NCI-H526 treated with DMSO at 0.1 percent for 48 hours (cell line): ENCODE data around the gene FOXF1.

Source experiments
- DNase-seq: peaks from one replicate; lab custom pipeline; 2025; lab: John Stamatoyannopoulos, UW

FOXF1 gene

DNA sequence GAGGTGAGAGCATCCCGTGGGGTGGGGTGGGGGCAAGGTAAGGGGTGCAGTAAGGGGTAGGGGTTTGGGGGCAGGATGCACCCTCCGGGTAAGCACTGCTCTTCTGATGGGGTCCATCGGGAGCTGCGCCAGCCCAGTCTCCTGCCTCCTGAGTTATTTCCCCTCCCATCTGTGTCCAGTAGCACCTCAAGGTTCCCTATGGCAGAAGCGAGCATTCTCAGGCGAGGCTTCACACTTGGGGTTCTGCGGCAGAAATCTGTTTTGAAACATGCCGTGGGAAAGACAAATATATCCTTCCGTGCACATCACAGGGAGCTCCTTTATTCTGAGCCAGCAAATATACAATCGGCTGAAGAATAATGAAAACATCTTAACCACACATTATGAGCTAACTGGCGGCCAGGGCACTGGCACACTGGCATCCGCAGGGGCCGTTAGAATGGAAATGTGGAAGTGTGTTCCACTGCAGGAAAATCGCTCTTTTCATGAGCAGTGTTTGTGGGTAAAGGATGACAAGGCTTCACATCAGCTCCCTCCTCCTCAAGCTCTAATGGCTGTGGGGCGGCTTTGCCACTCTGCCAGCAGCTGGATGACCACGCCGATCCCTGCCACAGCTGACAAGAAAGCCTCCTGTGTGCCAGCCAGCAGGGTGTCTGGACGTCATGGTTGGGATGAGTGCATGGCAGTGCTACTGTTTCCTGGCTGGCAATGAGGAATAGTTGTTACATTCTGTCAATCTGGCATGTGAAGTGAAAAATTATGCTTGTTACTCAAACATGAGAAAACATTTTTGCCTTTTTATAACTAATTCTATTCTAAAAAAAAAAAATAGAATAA, 24.7 kb downstream of the FOXF1 start:
- no peak for DNase-seq

GRCh38 chr16:86536621-86537020, 26.3 kb downstream of the FOXF1 start:
- no peak for DNase-seq

DNA sequence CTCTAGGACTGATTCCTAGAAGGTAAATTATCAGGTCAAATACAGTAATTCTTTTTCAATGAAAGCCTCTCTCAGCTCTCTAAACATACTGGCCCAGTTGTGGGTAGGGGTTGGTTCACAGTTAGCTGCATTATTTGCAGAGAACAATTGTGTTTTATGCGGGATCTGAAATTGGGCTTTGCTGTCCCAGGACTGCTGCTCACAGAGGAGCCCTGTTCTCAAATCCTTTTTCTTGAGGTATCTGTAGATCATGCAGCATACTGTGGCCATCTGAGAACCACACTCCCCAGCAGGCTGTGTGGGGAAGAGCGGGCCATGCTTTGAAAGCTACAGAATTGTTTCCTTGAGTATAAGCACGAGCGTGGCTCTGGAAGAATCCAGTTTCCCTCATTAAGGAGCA, 27.2 kb downstream of the FOXF1 start:
- no peak for DNase-seq

GRCh38 chr16:86538196-86538780, 28.0 kb downstream of the FOXF1 start:
- no peak for DNase-seq

- no peak for DNase-seq
These were observed 30.6 kb downstream of the FOXF1 start for GRCh38 chr16:86540894-86541293.

- no peak for DNase-seq
These were observed 31.2 kb downstream of the FOXF1 start for GRCh38 chr16:86541560-86541959.

GRCh38 chr16:86542756-86543750, 32.7 kb downstream of the FOXF1 start:
- no peak for DNase-seq

DNA sequence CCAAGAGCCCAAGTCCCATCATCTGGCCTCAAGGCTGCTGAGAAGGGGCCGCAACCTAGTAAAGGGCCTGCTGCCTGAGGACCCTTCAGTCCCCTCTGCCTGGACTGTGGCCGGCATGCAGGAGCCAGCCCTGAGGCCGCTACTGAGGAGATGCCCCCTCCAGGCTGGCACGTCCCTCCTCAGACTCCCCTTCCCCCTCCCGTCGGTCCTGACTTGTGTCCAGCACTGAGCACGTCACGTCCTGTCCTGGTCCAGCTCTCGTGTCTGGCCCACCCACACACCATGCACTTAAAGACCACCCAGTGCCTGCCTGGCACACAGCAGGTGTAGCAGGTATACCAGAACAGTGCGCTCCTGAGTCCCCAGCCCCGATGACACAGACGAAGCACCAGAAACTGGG, 35.2 kb downstream of the FOXF1 start:
- no peak for DNase-seq

DNA sequence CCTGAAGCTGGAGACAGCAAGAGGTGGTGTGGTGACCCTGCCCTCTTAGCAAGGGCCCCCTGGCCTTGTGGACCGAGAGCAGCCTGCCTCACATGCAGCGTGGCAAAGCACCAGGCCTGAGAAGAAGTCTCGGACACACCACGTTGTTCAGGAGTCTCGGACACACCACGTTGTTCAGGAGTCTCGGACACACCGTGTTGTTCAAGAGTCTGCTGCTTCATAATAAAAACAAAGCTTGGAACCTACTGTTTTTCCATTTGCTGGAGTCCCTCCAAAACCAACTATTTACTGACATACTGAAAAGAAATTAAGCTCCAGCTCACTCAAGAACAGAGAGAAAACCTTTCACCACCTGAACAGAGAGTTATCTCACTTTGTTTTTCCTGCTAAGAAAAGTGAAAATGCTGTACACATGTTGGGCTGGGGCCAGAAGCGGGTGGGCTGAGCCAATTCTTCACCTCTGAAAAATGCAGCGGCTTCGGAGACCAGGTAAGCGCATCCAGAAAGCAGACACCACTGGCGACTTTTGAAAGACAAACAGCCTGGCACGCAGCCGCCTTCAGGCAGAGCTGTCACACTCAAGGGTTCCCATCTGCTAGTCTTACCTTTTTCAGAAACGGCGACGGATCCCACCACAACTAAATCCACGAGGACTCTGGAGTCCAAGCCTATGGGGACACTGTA, 35.8 kb downstream of the FOXF1 start:
- no peak for DNase-seq

DNA sequence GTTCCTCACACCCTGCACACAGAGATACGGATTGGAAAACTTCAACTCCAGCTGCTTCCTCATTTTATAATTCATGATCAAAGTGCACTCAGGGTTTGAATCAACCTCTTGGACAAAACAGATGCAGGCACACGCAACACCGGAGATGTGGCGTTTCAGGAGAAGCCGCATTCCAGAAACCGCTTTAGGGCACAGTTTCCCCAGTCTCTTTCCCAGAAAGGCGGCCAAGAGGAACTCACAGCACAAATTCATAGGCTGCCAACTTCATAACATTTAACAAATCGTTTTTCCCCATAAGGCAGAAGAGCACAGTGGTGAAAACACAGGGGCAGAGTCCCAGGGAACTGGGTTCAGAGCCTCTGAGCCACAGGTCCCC, 36.3 kb downstream of the FOXF1 start:
- no peak for DNase-seq

- DNase-seq: no peak
These were observed 37.0 kb downstream of the FOXF1 start for GRCh38 chr16:86547286-86547685.

DNA sequence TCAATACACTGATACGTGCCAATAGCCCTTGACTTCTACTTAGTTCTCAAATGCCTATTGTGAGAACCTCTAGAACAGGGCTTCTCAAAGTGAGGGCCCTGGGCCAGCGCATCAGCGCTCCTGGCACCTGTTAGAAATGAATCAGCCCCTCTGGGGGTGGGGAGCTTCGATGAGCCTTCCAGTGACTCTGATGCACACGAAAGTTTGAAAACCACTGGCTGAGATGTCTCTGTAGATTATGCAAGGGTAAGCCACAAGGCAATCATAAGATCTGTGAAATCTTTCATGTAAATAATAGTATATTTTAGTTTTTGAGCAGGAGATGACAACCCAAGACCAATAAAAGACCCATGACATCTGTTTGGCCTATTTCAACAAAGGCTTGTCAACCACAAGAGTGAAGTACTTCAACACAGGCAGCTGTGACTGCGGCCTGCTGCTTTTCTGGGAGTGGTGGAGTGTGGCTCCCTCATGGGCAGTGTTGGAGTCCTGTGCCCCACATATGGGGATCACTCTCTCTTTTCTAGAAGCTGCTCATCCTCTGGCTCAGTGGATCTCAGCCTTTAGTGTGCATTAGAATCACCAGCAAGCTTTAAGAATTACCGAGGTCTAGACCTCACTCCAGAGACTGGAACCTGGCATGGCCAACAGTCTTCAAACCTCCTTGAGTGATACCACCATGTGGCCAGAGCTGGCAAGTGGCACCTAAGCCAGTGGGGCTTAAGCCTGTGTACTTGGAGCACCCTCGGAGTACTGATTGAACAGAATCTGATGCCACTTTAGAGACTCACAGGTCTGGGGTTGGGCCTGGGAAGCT, 39.0 kb downstream of the FOXF1 start:
- DNase-seq: no peak

- DNase-seq: no peak
These were observed 39.5 kb downstream of the FOXF1 start for GRCh38 chr16:86549893-86550190.

DNA sequence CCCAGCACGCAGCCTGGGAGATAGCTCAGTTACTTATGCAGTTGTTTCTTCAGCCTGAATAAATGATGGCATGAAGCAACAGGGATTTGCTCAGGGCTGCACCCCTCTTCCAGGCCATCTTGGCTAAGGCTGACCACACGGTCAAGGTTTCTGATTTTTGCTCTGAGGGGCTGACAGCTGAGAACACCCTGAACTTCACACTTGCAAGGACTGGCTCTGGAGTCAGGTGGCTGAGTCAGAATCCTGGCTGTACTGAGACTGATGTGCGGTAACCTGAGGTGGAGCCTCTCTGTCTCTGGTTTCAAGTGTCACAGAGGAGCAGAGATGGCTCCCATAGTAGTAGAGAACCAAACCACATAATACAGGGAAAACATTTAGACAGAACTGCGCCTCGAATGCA, 40.0 kb downstream of the FOXF1 start:
- no peak for DNase-seq

DNA sequence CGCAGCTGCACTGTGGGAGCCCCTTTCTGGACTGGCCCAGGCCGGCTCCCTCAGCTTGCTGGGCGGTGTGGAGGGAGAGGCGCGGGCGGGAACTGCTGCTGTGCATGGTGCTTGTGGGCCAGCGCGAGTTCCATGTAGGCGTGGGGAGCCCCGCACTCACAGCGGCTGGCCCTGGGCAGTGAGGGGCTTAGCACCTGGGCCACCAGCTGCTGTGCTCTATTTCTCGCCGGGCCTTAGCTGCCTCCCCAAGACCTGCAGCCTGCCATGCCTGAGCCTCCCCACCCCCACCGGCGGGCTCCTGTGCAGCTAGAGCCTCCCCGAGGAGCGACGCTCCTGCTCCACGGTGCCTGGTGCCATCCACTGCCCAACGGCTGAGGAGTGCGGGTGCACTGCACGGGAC, 43.0 kb downstream of the FOXF1 start:
- no peak for DNase-seq

DNA sequence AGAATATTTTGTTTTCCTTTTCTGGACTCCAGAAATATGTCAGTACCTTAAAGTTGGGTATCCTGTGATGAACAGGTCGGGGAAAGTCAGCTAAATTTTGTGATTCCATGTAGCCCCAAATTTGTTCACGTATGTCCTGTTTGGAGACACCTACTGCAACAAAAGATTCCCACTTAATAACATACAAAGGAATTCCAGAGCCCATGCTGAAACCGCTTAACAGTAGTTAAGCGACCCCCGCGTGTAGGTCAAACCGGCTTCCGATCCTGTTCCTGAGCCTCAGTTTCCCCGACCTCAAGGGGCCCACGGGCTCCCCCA, 44.2 kb downstream of the FOXF1 start:
- DNase-seq: no peak

GRCh38 chr16:86554917-86555703, 44.8 kb downstream of the FOXF1 start, which contains the start of gene MTHFSD:
TSS of gene MTHFSD (minus strand) at chr16:86555235. CDS start at chr16:86555184, 51 bp downstream.
- DNase-seq: peak; percentile 43

DNA sequence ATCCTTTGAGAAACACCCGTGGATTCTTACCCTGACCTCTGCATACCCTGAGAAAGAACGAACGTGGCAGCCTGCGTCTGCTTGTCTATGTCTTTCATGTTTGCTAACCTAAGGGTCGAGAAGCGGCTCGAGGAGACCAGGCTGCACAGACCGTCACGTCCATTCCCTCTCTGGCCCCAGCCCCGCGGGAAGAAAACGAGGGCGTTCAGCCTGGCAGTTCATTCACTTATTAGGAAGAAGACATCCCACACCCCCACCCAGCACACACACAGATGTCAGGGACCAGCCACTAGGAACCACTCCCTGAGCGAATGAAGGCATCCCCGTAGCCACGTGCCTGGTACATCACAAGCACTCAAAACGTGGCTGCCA, 45.4 kb downstream of the FOXF1 start:
- no peak for DNase-seq

- DNase-seq: no peak
These were observed 46.2 kb downstream of the FOXF1 start for GRCh38 chr16:86556576-86556975.

DNA sequence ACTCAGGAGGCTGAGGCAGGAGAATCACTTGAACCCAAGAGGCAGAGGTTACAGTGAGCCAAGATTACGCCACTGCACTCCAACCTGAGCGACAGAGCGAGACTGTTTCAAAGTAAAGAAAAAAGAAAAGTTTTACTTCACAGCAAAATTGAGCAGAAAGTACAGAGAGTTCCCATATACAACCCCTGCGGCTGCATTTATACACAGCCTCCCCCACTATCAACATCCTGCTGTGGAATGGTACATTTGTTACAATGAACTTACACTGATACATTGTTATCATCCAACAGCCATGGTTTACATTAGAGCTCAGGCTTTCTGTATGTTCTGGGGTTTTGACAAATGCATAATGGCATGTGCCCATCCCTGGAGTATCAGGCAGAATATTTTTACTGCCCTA, 47.3 kb downstream of the FOXF1 start:
- no peak for DNase-seq
